ENCODE data around the gene TSPAN2.

The TSPAN2 gene

DNA sequence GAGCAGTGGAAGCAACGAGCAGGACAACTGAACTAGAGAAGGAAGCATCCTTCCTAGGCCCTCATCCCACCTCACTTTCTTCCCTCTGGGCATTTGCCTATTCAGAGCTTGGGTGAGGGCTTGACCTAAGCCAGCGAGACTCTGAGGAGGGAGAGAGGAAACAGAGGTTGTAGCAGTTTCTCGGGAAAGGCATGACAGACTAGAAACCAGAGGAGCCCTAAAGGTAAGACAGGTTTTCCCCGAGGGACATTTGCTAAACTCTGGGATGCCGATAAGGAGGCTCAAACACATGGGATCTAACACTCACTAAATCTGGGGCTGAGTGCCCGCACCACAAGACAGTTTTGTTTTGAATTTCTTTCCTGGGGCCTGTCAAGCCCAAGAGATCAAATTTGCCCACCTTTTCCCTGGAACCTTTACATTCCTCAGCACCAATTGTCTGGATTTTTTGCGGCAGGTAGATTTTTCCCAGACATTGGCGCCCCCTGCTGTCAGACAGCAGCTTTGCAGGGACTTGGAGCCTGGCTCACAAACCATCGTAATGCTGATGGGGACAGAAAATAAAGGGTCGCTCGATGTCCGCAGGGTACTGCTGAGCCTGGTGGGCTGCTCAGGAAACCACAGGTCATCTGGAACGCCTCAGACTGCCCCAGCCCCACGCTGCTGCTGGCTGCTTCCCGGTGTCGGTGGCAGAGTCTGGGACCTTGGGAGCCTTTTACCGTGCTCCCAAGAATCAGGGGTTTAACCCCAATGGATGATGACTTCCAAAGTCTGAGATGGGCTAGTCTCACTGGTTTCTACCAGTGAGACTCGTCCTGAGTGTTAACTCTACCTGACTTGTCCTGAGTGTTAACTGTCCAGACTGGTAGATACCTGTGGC is 23.4 kb upstream of the TSPAN2 start:
- no peak for DNase-seq

DNA sequence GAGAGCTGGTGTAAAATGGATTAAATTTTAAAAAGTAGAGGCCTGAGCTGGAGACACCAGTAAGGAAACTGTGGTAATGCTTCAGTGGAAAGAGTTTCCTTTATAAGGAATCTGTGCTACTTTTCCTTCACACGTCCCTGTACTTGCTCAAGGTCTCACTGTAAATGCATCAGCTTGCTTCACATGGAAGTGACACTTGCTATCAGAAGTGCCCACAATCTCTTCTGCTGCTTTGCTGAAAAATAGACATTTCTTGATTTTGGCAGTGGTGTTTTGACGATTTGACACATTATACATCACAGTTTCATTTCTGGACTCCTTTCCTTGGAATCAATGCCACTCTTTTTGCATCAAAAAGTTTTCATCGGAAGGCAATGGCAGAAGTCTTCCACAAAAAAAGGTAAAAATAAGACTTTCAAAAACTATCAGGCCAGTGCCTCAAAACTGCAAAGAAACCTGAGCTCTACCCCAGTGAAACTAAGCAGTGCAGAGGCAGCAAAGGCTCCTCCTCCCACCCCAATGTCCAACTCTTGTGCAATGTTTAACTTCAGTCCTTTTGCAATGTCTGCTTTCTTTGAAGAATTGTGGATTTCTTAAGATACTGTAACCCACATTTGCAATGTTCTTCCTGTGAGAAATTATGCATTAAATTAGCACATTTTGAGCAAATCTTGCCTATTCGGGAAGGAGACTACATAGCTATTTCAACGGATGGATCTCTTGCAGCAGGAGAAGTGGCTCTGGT is 18.4 kb upstream of the TSPAN2 start:
- no peak for DNase-seq

DNA sequence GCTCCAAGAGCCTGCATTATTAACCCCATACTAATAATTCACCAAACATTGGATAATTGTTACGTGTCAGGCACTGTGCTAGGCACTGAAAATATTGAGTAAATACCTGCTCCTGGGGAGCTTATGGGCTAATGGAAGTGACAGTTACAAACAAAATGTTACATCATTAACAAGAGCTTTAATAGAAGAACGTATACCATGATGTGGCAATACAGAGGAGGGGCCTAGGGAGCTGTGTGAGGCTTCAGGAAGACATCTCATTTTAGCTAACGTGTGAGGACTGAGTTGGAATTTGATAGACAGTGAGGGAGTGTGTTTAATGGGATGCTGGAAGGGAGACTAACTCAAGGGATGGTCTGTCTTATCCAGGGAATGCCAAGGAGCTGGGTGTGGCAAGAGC is 16.5 kb upstream of the TSPAN2 start:
- no peak for DNase-seq

DNA sequence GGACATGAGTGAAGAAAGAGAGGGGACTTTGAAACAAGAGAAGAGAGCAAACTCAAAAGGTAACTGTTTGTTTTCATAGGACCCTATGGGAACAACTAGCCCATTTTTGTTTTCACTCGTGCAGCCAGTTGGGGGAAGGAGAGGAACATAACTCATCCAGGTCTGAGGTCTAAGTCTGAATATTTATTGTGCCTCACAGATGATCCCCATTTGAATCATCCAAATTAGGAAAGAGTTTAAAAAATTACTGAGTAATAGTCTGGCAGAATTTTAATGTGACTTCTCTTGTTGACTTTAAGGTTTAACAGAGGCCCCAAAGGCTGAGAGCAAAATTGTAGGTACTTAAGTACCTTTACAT is 10.4 kb upstream of the TSPAN2 start:
- no peak for DNase-seq

DNA sequence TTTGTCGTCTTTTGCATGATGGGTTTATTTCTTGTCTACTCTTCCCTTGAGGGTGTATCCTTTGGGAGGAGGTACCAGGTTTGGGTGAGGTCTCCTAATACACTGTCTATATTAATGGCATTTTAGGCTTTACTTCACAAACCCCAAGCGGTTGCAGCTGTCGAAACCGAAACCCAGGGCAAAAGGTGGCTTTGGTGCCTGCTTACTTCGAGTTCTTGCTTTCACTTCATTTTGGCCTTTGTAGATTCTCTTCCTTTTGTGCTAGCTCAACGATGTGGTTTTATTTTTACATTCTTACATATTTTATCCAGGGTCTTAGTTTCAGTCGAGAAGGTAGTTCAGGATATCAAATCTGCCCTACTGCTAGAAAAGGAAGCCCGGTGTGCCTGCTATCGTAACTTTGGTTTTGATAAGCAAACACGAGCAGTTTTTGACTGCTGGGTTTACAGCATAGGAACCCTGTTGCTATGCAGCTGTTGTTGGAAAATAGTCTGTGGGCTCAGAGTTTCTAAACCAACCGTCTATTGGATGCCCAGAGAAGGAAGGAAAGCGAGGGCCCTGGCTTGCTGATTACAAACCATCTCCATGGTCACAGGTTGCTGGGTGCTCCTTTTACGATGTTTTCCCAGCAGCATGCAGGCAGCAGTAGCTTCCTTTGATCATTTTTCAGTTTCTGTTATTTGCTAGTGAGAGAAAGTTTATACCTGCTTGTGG is 9.8 kb upstream of the TSPAN2 start:
- DNase-seq: no peak

DNA sequence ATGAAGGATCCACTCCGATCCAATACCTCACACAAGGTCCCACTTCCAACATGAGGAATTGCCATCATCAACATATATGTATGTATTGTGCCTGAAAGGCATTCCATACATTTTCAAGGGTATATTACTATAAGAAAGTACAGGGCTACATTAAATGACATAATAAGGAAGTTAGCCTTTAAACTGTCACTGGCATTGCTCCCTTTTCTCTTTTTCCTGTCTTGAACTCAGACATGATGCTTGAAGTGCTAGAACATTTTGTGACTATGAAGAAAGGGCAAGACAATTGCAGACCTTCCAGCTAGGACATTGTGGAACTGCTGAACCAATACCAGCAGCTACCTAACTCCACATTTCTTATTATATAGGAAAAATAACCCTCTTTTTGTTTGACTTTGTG is 2.9 kb upstream of the TSPAN2 start:
- no peak for DNase-seq

DNA sequence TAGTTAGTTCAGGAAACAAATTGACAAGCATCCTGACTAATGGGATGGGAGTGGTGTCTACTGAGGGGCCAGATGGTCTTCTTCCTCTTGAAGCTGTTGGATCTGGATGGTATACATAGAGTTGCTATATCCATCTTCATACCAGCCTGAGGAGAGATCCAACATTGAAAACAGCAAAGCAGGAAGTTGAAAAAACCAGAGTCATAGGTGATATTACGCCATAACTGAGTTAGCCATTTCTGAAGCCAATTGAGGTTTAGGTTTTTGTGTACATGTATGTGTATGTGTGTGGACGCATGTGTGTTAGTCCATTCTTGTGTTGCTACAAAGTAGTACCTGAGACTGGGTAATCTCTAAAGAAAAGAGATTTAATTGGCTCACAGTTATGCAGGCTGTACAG is 2.3 kb upstream of the TSPAN2 start:
- no peak for DNase-seq

DNA sequence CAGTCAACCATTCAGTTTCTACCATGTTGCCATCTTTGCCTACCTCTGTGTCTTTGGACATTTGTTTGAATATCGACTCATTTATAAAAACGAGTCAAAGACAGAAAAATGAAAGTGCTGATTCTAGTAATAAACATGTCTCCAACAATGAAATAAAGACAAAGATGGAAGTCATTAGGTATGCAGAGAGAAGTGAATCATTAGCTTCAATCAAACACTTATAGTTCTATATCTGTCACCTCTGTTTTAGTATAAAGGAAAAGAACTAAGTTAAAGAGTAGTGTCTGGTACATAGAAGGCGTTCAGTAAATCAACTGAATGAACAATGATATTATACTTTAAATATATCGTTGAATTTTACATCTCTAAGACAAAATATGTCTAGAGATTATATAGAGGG is 1.7 kb upstream of the TSPAN2 start:
- DNase-seq: no peak

DNA sequence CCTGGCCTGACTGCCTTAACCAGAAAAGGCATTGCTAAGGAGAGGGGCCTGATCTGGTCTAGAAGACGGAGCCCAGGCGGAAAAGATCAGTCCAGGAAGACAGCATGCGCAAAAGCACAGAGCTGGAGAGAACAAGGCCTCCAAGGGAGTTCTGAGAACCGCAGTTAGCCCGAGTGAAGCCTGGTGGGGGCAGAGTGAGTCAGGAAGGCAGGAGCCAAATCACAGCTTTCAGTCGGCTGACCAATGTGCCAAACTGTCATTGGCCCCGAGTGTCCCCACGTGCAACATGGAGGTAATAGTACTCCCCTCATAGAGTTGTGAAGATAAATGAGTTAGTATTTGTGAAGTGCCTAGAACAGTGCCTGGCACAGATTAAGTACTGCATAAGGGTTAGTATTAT is 1.2 kb upstream of the TSPAN2 start:
- DNase-seq: no peak

DNA sequence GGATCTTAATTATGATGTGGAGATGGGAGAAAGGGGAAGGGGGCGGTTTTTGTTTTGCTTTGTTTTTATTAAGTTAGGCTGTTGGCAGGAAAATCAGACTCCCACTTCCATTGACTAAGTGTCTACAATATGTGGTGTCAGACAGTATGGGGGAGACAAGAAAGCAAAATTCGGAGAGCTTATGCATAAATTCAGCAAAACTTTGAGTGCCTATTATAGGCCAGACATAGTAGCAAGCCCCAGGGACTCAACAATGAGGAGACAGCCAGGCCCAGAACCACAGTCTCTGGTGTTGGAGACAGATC is 835 bp upstream of the TSPAN2 start:
- DNase-seq: no peak

DNA sequence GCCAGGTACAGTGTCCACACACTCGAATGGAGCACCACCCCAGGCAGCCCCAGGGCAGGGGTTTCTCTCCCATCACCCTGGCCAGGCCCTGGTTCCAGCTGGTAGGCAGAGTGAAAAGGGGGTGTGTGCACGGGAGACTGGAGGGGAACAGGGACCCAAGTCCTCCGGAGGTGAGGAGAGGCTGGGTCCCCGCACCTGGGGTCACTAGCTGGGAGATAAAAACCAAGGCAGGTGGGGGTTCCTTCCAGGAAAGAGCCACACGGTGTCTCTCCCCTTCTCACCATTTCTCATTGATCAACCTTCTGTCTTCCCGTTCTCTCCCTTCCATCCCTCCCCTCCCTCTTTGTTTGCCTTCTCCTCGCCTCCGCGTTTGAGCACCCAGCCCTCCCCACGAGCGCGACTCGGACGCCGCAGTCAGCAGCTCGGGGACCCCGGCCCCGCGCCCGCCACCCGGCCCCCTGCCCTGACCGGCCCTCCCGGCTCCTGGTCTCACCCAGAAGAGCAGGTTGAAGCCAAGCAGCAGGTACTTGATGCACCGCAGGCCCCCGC is 358 bp downstream of the TSPAN2 start:
- DNase-seq: no peak

DNA sequence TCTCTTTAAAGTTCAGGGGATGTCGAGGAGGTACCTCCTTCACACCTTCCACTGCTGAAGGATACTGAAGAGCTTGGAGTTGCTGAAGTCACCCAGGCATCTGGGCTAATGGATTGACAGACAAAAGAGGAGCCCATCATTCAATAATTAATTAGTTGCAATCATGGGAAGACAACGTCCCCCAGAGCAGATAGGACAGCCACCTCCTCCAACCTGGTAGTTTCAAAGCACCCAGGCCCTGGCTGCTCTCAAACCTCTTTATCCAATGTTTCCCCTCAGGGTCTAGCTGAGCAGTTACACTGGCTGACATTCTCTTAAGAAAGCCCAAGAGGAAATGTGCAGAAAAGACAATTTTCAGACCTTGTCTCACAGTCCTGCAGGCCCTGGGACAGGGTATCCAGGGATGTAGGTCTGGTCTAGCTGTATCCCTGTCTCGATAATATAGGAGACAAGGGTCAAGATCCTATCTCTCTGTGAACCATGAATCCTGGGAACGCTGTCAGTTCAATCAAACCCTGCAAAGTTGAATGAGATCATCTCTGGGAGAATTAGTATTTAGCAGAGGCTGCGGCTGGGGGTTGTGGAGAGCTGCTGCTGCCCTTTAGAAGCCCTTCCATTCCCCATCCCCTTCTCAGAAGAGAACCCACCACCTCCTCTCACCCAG is 1.1 kb downstream of the TSPAN2 start:
- no peak for DNase-seq

DNA sequence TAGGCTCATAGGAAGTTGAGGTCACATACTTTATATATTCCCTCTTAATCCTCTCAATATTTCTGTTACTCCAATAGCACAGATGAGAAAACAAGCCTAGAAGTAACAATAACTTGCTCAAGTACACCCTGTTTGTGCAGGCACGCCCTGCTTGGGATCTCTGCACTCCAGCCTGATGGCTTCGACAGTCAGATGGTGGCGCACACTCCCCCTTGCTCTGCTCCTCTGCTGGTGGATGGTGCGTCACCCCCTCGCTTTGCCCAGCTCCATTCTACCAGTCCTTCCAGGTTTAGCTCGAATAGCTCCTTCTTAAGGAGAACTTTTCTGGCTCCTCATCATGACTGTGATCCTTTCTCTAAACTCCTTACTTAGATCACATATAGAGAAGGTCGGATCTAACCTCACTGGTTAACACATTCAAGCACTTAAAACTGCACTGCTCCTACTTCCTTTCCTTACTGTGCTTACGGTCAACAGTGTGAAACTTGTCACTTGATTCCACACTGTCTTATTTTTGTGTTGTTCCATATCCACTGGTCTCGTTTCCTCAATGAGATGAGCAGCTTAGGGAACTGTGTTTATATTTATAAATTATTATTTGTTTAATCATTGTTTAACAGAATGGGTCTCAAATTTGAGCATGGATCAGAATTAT is 3.0 kb downstream of the TSPAN2 start:
- DNase-seq: no peak

DNA sequence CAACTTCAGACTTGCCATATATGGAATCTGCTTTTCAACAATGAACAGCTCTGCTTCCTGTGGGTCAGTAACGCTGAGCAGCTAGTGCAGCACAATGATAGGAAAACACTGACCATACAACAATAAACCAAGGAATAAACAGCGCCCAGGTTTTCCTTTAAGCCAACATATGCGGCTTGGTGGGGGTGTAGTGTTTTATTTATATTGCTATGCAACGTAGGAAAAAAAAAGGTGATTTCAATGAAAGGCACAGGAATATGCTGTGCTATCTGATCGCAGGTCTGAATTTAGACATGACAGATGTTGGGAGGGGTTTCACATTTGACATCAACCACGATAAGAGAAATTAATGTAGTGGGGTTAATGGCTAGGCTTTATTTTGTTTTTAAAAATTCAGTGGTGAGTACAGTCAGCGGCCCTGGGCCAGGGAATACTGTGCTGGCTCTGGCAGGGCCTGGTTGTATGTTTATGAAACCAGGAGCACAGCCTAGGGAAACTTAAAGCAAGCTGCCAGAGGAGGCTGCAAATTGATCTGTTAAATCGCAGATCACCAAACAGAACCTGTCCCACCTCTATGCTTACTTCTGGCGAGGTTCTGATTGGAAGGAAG is 4.3 kb downstream of the TSPAN2 start:
- DNase-seq: no peak

DNA sequence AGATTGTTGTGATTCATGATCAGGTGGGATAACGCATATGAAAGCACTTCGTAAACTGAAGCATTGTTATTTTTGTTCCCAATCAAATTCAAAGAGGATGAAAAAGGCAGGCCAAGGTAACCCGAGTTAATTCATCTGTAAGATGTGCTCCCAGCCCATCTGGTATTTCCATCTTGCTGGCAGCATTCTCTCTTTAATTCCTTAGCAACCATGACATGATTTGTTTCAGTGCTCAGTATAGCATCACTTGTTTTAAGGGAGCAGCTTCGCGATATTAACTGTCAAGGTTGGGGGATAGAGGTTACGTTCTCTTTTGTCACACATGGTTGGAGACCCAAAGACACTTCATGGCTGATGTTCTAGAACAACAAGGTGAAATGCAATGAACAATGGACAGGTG is 6.4 kb downstream of the TSPAN2 start:
- no peak for DNase-seq

DNA sequence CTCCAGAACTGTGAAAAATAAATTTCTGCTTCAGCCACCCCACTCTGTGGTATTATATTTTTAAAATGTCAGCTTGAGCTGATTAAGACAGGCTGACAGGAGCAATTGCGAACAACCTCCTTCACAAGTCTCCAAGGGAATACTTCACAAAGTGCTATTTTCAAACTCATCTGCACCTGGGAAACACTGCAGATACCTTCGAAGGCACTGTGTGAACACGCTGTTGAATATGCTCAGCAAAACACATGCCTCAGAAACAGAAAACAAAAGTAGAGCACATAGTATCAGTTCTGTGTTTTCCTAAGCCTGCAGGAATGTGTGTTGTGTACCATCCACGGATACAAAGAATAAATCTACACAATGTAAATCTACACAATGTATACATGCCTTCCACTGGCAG is 10.6 kb downstream of the TSPAN2 start:
- DNase-seq: no peak

DNA sequence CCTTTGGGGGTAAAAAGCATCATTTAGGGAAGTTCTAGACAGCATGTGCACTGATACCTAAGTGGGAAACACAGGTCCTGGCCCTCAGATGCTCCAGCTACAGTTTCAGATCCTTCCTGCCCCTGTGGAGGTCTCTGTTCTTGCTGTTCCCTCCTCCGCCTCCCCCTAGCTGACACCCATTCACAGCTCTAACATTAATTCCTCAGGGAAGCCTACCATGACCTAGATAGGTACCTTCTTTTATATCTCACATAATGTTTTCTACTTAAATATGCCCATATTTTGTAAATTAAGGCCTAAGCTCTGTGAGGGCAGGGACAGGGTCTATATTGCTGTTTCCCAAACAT is 11.3 kb downstream of the TSPAN2 start:
- DNase-seq: no peak

DNA sequence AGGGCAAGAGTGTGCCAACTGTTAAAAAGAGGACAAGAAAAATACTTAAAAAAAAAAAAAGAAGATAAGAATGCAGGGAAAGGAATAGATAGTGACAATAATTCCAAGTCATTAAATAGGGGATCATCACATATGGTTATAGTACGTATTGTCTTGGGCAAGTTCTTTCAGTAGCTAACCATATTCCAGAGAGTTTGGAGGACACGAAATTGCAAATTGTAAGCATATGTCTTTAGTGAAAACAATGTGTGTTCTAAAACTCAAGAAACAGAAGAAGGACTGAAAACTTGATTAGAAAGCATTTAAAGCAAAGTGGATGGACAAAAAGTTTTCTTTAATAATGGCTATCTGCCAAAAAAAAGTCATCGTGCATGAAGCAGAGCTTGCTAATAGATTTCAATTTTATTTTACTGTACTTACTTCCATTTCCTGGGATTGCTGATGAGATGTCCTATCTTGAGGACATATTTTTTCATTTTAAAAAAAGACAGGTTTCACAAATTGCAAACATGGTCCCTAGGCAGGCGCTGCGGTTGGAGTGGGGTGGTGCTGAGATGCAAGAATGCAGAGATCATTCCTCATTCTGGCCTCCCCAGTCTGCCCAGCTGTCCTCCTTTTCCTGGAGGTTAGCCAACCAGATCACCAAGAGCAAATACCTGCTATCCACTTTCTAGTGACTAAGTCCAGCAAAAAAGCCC is 11.9 kb downstream of the TSPAN2 start:
- no peak for DNase-seq

DNA sequence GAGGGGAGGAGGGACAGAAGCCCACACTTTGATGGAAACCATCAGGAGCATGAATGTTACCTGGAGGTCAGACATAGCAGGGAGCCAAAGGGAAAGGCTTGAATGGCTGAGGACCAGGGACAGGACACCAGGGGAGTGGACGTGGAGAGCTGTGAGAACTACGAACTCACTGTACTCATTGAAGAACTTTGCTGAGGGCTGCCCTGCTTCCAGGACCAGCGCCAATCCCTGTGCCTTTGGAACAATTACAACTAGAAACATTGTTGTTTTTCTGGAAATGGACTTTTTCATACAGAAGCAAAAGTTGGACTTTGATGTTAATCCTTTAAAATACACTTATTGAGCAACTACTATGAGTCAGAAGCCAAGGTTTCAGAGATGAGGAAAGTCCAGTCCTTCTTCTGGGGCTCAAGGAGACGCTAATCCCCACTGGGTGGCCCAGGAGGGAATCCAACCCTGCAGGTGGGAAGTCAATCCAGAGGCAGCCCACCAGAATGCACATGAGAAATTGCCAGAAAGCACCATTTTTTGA is 12.9 kb downstream of the TSPAN2 start:
- no peak for DNase-seq

DNA sequence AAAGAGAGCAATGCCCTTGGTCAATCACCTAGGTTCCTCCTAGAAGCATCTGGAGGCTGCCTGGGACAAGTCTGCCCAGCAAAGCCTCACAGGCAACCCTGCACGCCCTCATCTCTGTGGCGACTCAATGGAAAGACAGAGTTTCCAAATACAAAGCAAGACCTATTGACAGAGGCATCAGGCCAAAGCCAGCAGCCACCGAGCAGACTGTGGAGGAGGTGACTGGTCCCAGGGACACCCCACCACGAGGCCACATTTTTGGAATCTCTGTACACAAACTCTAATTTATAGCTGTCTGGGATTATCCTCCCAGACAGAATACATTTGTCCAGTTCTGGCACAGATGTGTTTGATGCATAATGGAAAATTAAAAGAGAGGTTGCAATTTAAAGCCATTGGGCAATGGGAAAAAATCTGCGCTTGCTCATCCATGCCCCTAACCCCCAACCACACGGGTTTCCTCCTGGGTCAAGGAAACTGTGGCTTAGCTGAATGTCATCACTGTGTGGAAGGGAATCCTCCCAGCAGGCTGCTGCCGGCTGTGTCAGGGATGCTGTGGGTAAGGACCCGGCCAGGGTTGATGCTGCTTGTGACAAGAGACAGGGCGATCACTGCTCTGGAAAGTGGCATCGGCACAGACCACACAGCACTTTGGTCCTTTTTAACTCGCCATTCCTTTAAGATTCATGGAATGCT is 14.3 kb downstream of the TSPAN2 start:
- no peak for DNase-seq
